Suprapubic skin (tissue), 4 donors: ENCODE data around the gene DNAI7.

Source experiments
- EP300 ChIP-seq: sonication (generic); formaldehyde crosslinking; IDR thresholded peaks from one replicate; pipeline ENCODE4 v1.6.1; 2017; ENCODE audit warnings: antibody characterized with exemption
- POLR2A ChIP-seq, 2 donors: fragments of 450-650 bp; IDR thresholded peaks; one replicate each; pipeline ENCODE4 v1.6.1; 2017; ENCODE audit warnings: antibody characterized with exemption in 2 of 2, mild to moderate bottlenecking in 2 of 2, moderate library complexity in 2 of 2
- POLR2AphosphoS5 ChIP-seq, 3 donors: sonication (generic); formaldehyde crosslinking; IDR thresholded peaks; one replicate each; pipeline ENCODE4 v1.6.1; 2017; ENCODE audit warnings: antibody characterized with exemption in 3 of 3
- TF ChIP-seq, protein P1 (sequence below), 2 donors: fragments of 200-600 bp in 1 of 2; fragments of 450-650 bp in 1 of 2; sonication (generic) in 1 of 2; IDR thresholded peaks; one replicate each; pipeline ENCODE4 v1.5.1; 2016 to 2019; ENCODE audit warnings: antibody characterized with exemption in 2 of 2, mild to moderate bottlenecking in 1 of 2, moderate library complexity in 1 of 2

- TF ChIP-seq, protein P1, sequence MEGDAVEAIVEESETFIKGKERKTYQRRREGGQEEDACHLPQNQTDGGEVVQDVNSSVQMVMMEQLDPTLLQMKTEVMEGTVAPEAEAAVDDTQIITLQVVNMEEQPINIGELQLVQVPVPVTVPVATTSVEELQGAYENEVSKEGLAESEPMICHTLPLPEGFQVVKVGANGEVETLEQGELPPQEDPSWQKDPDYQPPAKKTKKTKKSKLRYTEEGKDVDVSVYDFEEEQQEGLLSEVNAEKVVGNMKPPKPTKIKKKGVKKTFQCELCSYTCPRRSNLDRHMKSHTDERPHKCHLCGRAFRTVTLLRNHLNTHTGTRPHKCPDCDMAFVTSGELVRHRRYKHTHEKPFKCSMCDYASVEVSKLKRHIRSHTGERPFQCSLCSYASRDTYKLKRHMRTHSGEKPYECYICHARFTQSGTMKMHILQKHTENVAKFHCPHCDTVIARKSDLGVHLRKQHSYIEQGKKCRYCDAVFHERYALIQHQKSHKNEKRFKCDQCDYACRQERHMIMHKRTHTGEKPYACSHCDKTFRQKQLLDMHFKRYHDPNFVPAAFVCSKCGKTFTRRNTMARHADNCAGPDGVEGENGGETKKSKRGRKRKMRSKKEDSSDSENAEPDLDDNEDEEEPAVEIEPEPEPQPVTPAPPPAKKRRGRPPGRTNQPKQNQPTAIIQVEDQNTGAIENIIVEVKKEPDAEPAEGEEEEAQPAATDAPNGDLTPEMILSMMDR (IDR thresholded peaks at IDR 0.05) = no peak
- TF ChIP-seq EP300 = no peak
- TF ChIP-seq POLR2A (IDR thresholded peaks at IDR 0.05) = no peak
- no peak for TF ChIP-seq POLR2AphosphoS5 (IDR thresholded peaks at IDR 0.05)
Observed at GRCh38 chr12:25184132-25184531, 10.8 kb downstream of the DNAI7 start.
